ENCODE measurements around the gene FGFBP1.

FGFBP1 gene

GRCh38 chr4:15955670-15956069, 17.1 kb upstream of the FGFBP1 start:
- peaks cover 2% of the 10 kb centered on the region for H3K9me3 ChIP-seq (ENCODE audit: severe bottlenecking)
- TF ChIP-seq CTCF (IDR thresholded peaks at IDR 0.05; ENCODE audit: low read depth, low read length): peak; percentile 63
- H3K4me3 ChIP-seq (ENCODE audit: low read depth, low read length): no peak overlapping the region
- H3K27me3 ChIP-seq (ENCODE audit: insufficient read depth, low read depth, severe bottlenecking): no peaks in the 10 kb centered on the region
- no peaks in the 10 kb centered on the region for H3K36me3 ChIP-seq
- DNase-seq: no peak
- H3K27ac ChIP-seq: no peak overlapping the region

GRCh38 chr4:15953625-15954024, 15.1 kb upstream of the FGFBP1 start:
- Histone ChIP-seq H3K27ac (no peak overlapping the region), H3K36me3 (no peaks in the 10 kb centered on the region), H3K27me3 (ENCODE audit: insufficient read depth, low read depth, severe bottlenecking) (no peaks in the 10 kb centered on the region), H3K4me3 (ENCODE audit: low read depth, low read length) (no peak overlapping the region), H3K9me3 (ENCODE audit: severe bottlenecking) (peaks cover 2% of the 10 kb centered on the region)
- DNase-seq: no peak
- no peak for TF ChIP-seq CTCF (IDR thresholded peaks at IDR 0.05; ENCODE audit: low read depth, low read length)

GRCh38 chr4:15951781-15952180, 13.2 kb upstream of the FGFBP1 start:
- H3K36me3 ChIP-seq: no peaks in the 10 kb centered on the region
- H3K27me3 ChIP-seq (ENCODE audit: insufficient read depth, low read depth, severe bottlenecking): no peaks in the 10 kb centered on the region
- no peak overlapping the region for H3K4me3 ChIP-seq (ENCODE audit: low read depth, low read length)
- no peak overlapping the region for H3K27ac ChIP-seq
- no peak for TF ChIP-seq CTCF (IDR thresholded peaks at IDR 0.05; ENCODE audit: low read depth, low read length)
- H3K9me3 ChIP-seq (ENCODE audit: severe bottlenecking): peaks cover 2% of the 10 kb centered on the region
- no peak for DNase-seq

- TF ChIP-seq CTCF (IDR thresholded peaks at IDR 0.05; ENCODE audit: low read depth, low read length): no peak
- no peak overlapping the region for H3K4me3 ChIP-seq (ENCODE audit: low read depth, low read length)
- H3K9me3 ChIP-seq (ENCODE audit: severe bottlenecking): peaks cover 2% of the 10 kb centered on the region
- no peak overlapping the region for H3K27ac ChIP-seq
- DNase-seq: no peak
- no peaks in the 10 kb centered on the region for H3K27me3 ChIP-seq (ENCODE audit: insufficient read depth, low read depth, severe bottlenecking)
- H3K36me3 ChIP-seq: no peaks in the 10 kb centered on the region
These were observed 10.3 kb upstream of the FGFBP1 start for GRCh38 chr4:15948826-15949225.

- no peak overlapping the region for H3K27ac ChIP-seq
- H3K27me3 ChIP-seq (ENCODE audit: insufficient read depth, low read depth, severe bottlenecking): no peaks in the 10 kb centered on the region
- no peak for DNase-seq
- H3K36me3 ChIP-seq: no peaks in the 10 kb centered on the region
- TF ChIP-seq CTCF (IDR thresholded peaks at IDR 0.05; ENCODE audit: low read depth, low read length): no peak
- no peaks in the 10 kb centered on the region for H3K9me3 ChIP-seq (ENCODE audit: severe bottlenecking)
- no peak overlapping the region for H3K4me3 ChIP-seq (ENCODE audit: low read depth, low read length)
These were observed 9.1 kb upstream of the FGFBP1 start for GRCh38 chr4:15947684-15948083.

- no peak for DNase-seq
These were observed 7.0 kb upstream of the FGFBP1 start for GRCh38 chr4:15945516-15945915.

More at GRCh38 chr4:15945516-15945915, 7.0 kb upstream of the FGFBP1 start:
- Histone ChIP-seq H3K27ac (no peak overlapping the region), H3K27me3 (ENCODE audit: insufficient read depth, low read depth, severe bottlenecking) (no peaks in the 10 kb centered on the region), H3K9me3 (ENCODE audit: severe bottlenecking) (no peaks in the 10 kb centered on the region), H3K4me3 (ENCODE audit: low read depth, low read length) (no peak overlapping the region), H3K36me3 (no peaks in the 10 kb centered on the region)
- TF ChIP-seq CTCF (IDR thresholded peaks at IDR 0.05; ENCODE audit: low read depth, low read length): no peak

Measured in WERI-Rb-1 (cell line).